GM23338 (cell line): ENCODE results near the gene ARL2BP. TPM values are rescaled to one million over a fixed set of nuclear protein-coding genes. Genes with fewer than 3 reads are reported as not detected.

Experiments
- ATAC-seq: fragments of 200-7000 bp; cut with Tn5 transposase; 3 replicates; pipeline ENCODE4 v1.9.1; 2020
- DNase-seq: peaks from one replicate; pipeline ENCODE4 v3.0.0-alpha.2; 2015; ENCODE audit warnings: low spot score
- H2AFZ ChIP-seq: fragments of 200-600 bp; sonication (generic); 2 replicates; pipeline ENCODE4 v1.8.0; 2016; ENCODE audit warnings: antibody characterized with exemption, mild to moderate bottlenecking, moderate library complexity
- H3F3A ChIP-seq: fragments of 200-600 bp; sonication (generic); replicated peaks from 2 replicates; pipeline ENCODE4 v1.8.0; 2017; ENCODE audit warnings: antibody characterized with exemption, mixed run types, low read depth
- H3K27ac ChIP-seq: fragments of 200-600 bp; sonication (generic); 2 replicates; pipeline ENCODE4 v1.6.1; 2016; ENCODE audit warnings: low read depth
- H3K27me3 ChIP-seq: fragments of 200-600 bp; sonication (generic); 2 replicates; pipeline ENCODE4 v1.8.0; 2016; ENCODE audit warnings: mild to moderate bottlenecking, mixed run types, moderate library complexity; ENCODE audit not compliant: insufficient read depth
- H3K36me3 ChIP-seq: fragments of 200-600 bp; sonication (generic); 2 replicates; pipeline ENCODE4 v1.8.0; 2016; ENCODE audit warnings: mild to moderate bottlenecking; ENCODE audit not compliant: insufficient read depth
- H3K4me1 ChIP-seq: fragments of 200-600 bp; sonication (generic); 2 replicates; pipeline ENCODE4 v1.8.0; 2016; ENCODE audit warnings: mild to moderate bottlenecking, moderate library complexity; ENCODE audit not compliant: insufficient read depth
- H3K4me2 ChIP-seq: fragments of 200-600 bp; sonication (generic); 2 replicates; pipeline ENCODE4 v1.7.1; 2017; ENCODE audit warnings: mixed run types
- H3K4me3 ChIP-seq: fragments of 200-600 bp; sonication (generic); 2 replicates; pipeline ENCODE4 v1.6.1; 2016; ENCODE audit warnings: mixed run types
- H3K79me2 ChIP-seq: fragments of 200-600 bp; sonication (generic); replicated peaks from 2 replicates; pipeline ENCODE4 v1.8.0; 2017; ENCODE audit warnings: mild to moderate bottlenecking; ENCODE audit not compliant: insufficient read depth
- H3K9me2 ChIP-seq: fragments of 200-600 bp; sonication (generic); 2 replicates; pipeline ENCODE4 v1.8.0; 2017; ENCODE audit not compliant: insufficient read depth
- H4K20me1 ChIP-seq: fragments of 200-600 bp; sonication (generic); replicated peaks from 2 replicates; pipeline ENCODE4 v1.8.0; 2017; ENCODE audit warnings: mild to moderate bottlenecking; ENCODE audit not compliant: insufficient read depth
- H3K27ac Mint-ChIP-seq: 2 replicates; pipeline ENCODE4 v1.8.0; 2020; ENCODE audit warnings: inconsistent platforms, mild to moderate bottlenecking, moderate library complexity, mixed read lengths
- H3K27me3 Mint-ChIP-seq: 3 replicates; pipeline ENCODE4 v1.8.0; 2022; ENCODE audit warnings: low read depth, mild to moderate bottlenecking, moderate library complexity, mixed read lengths, inconsistent platforms; ENCODE audit not compliant: insufficient read depth, poor library complexity
- H3K36me3 Mint-ChIP-seq: 3 replicates; pipeline ENCODE4 v1.8.0; 2021; ENCODE audit warnings: low read depth, mild to moderate bottlenecking, inconsistent platforms, moderate library complexity, mixed read lengths
- H3K4me1 Mint-ChIP-seq: 3 replicates; pipeline ENCODE4 v1.8.0; 2020; ENCODE audit warnings: mild to moderate bottlenecking, inconsistent platforms, mixed read lengths
- H3K4me3 Mint-ChIP-seq: 3 replicates; pipeline ENCODE4 v1.8.0; 2021; ENCODE audit warnings: moderate library complexity, mild to moderate bottlenecking, inconsistent platforms, mixed read lengths
- H3K9me3 Mint-ChIP-seq: 3 replicates; pipeline ENCODE4 v1.8.0; 2020; ENCODE audit warnings: moderate library complexity, mild to moderate bottlenecking, inconsistent platforms, mixed read lengths
- CREB1 ChIP-seq: fragments of 250-450 bp; sonication (Bioruptor Pico); IDR thresholded peaks from 2 replicates; pipeline ENCODE4 v1.5.0; 2020; ENCODE audit warnings: low read depth, mild to moderate bottlenecking, moderate library complexity
- EZH2 ChIP-seq: fragments of 200-600 bp; sonication (generic); IDR thresholded peaks from one replicate; pipeline ENCODE4 v1.8.0; 2017; ENCODE audit warnings: antibody characterized with exemption, mild to moderate bottlenecking, low read depth; ENCODE audit not compliant: unreplicated experiment
- EZH2phosphoT487 ChIP-seq: fragments of 200-600 bp; sonication (generic); IDR thresholded peaks from one replicate; pipeline ENCODE4 v1.8.1; 2018; ENCODE audit warnings: antibody characterized with exemption; ENCODE audit not compliant: unreplicated experiment
- JUNB ChIP-seq: IDR thresholded peaks from one replicate; pipeline ENCODE4 v1.6.1; 2016; ENCODE audit warnings: antibody characterized with exemption; ENCODE audit not compliant: unreplicated experiment
- NANOG ChIP-seq: IDR thresholded peaks from 2 replicates; pipeline ENCODE4 v1.6.1; 2016; ENCODE audit warnings: antibody characterized with exemption, borderline replicate concordance
- POLR2AphosphoS5 ChIP-seq: IDR thresholded peaks from 2 replicates; pipeline ENCODE4 v1.6.1; 2016; ENCODE audit warnings: antibody characterized with exemption, low read depth
- STAT1 ChIP-seq: IDR thresholded peaks from one replicate; pipeline ENCODE4 v1.6.1; 2016; ENCODE audit warnings: antibody characterized with exemption; ENCODE audit not compliant: unreplicated experiment
- ZNF114 ChIP-seq: fragments of 250-450 bp; sonication (Bioruptor Pico); IDR thresholded peaks from 2 replicates; pipeline ENCODE4 v1.5.0; 2020; ENCODE audit warnings: mild to moderate bottlenecking, moderate library complexity
- ZNF331 ChIP-seq: fragments of 250-450 bp; sonication (Bioruptor Pico); IDR thresholded peaks from 2 replicates; pipeline ENCODE4 v1.5.0; 2020; ENCODE audit warnings: low read depth, mild to moderate bottlenecking, moderate library complexity
- polyA plus RNA-seq: library from polyadenylated mRNA; unstranded; fragments of >200 nt; fragmentation: Nextera tagmentation; extraction: Ambion mirVana; gene quantifications from 2 replicates; pipeline ENCODE4 v1.2.1, GENCODE V29; 2016
- total RNA-seq: library from RNA; depleted of rRNA; stranded (reverse); fragments of >200 nt; shearing (Covaris generic); gene quantifications from 2 replicates; pipeline ENCODE4 v1.2.3, GENCODE V29; 2014
- TF ChIP-seq, protein P1 (sequence below): IDR thresholded peaks from 2 replicates; pipeline ENCODE4 v1.6.1; 2016; ENCODE audit warnings: antibody characterized with exemption
- TF ChIP-seq, protein P2 (sequence below): IDR thresholded peaks from one replicate; pipeline ENCODE4 v1.6.1; 2018; ENCODE audit warnings: antibody characterized with exemption; ENCODE audit not compliant: unreplicated experiment
- TF ChIP-seq, protein P3 (sequence below): fragments of 250-450 bp; sonication (Bioruptor Pico); IDR thresholded peaks from 2 replicates; pipeline ENCODE4 v1.5.0; 2020; ENCODE audit warnings: mild to moderate bottlenecking, moderate library complexity
- TF ChIP-seq, protein P4 (sequence below), 2 experiments: fragments of 200-600 bp in 1 of 2; sonication (generic) in 1 of 2; conservative IDR thresholded peaks; 2 replicates each; pipeline versions ENCODE4 v1.5.1 to v1.6.1; 2016 to 2017; ENCODE audit warnings: antibody characterized with exemption in 2 of 2, low read depth in 2 of 2, mild to moderate bottlenecking in 2 of 2, moderate library complexity in 1 of 2

Gene ARL2BP
- total and polyA plus RNA-seq, 2 experiments from 2014 or later, result 10.3 to 13.4 TPM

DNA sequence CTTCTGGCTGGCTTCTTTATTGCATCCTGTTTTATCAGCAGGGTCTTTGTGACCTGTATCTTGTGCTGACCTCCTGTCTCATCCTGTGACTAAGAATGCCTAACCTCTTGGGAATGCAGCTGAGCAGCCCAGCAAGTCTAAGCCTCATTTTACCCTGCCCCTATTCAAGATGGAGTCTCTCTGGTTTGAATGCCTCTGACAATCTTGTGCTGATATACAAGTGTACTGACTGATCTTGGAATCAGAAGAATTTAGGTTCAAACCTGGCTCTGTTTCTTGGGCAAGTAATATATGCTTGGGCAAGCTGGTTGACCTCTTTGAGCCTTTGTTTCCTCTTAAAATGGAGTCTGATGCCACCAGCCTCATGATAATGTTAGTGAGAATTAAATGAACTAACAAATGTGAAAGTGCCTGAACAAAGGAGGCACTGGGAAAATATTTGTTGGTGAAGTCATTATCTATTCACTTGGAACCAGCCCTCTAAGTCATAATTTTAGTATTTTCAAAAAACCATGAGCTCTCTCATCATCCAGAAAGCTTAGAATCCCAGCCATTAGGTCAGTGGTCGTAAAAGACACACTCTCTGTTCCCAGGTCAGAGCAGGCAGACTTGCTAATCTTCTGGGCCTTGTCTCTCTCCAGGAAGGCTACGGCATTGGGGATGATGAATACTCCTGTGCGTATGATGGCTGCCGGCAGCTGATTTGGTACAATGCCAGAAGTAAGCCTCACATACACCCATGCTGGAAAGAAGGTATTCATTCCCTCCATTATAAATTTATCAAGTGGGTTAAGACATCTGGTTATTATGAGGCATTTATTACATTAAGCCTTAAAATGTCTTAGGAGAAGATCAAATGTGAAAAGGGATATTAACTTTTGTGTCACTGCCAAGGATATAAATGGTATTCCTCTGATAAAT, 18.1 kb upstream of the ARL2BP start:
- no peak for ATAC-seq
- H3K9me3 Mint-ChIP-seq, result no peaks in the 10 kb centered on the region
- TF ChIP-seq POLR2AphosphoS5, result no peak
- TF ChIP-seq NANOG, result no peak
- no peak for TF ChIP-seq JUNB
- TF ChIP-seq, protein P1, sequence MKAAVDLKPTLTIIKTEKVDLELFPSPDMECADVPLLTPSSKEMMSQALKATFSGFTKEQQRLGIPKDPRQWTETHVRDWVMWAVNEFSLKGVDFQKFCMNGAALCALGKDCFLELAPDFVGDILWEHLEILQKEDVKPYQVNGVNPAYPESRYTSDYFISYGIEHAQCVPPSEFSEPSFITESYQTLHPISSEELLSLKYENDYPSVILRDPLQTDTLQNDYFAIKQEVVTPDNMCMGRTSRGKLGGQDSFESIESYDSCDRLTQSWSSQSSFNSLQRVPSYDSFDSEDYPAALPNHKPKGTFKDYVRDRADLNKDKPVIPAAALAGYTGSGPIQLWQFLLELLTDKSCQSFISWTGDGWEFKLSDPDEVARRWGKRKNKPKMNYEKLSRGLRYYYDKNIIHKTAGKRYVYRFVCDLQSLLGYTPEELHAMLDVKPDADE, result no peak
- TF ChIP-seq ZNF114 (CRISPR knock-in tag), result no peak
- TF ChIP-seq, protein P2, sequence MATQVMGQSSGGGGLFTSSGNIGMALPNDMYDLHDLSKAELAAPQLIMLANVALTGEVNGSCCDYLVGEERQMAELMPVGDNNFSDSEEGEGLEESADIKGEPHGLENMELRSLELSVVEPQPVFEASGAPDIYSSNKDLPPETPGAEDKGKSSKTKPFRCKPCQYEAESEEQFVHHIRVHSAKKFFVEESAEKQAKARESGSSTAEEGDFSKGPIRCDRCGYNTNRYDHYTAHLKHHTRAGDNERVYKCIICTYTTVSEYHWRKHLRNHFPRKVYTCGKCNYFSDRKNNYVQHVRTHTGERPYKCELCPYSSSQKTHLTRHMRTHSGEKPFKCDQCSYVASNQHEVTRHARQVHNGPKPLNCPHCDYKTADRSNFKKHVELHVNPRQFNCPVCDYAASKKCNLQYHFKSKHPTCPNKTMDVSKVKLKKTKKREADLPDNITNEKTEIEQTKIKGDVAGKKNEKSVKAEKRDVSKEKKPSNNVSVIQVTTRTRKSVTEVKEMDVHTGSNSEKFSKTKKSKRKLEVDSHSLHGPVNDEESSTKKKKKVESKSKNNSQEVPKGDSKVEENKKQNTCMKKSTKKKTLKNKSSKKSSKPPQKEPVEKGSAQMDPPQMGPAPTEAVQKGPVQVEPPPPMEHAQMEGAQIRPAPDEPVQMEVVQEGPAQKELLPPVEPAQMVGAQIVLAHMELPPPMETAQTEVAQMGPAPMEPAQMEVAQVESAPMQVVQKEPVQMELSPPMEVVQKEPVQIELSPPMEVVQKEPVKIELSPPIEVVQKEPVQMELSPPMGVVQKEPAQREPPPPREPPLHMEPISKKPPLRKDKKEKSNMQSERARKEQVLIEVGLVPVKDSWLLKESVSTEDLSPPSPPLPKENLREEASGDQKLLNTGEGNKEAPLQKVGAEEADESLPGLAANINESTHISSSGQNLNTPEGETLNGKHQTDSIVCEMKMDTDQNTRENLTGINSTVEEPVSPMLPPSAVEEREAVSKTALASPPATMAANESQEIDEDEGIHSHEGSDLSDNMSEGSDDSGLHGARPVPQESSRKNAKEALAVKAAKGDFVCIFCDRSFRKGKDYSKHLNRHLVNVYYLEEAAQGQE, result no peak
- no peak for TF ChIP-seq EZH2
- TF ChIP-seq ZNF331 (CRISPR knock-in tag), result no peak
- TF ChIP-seq, protein P3, sequence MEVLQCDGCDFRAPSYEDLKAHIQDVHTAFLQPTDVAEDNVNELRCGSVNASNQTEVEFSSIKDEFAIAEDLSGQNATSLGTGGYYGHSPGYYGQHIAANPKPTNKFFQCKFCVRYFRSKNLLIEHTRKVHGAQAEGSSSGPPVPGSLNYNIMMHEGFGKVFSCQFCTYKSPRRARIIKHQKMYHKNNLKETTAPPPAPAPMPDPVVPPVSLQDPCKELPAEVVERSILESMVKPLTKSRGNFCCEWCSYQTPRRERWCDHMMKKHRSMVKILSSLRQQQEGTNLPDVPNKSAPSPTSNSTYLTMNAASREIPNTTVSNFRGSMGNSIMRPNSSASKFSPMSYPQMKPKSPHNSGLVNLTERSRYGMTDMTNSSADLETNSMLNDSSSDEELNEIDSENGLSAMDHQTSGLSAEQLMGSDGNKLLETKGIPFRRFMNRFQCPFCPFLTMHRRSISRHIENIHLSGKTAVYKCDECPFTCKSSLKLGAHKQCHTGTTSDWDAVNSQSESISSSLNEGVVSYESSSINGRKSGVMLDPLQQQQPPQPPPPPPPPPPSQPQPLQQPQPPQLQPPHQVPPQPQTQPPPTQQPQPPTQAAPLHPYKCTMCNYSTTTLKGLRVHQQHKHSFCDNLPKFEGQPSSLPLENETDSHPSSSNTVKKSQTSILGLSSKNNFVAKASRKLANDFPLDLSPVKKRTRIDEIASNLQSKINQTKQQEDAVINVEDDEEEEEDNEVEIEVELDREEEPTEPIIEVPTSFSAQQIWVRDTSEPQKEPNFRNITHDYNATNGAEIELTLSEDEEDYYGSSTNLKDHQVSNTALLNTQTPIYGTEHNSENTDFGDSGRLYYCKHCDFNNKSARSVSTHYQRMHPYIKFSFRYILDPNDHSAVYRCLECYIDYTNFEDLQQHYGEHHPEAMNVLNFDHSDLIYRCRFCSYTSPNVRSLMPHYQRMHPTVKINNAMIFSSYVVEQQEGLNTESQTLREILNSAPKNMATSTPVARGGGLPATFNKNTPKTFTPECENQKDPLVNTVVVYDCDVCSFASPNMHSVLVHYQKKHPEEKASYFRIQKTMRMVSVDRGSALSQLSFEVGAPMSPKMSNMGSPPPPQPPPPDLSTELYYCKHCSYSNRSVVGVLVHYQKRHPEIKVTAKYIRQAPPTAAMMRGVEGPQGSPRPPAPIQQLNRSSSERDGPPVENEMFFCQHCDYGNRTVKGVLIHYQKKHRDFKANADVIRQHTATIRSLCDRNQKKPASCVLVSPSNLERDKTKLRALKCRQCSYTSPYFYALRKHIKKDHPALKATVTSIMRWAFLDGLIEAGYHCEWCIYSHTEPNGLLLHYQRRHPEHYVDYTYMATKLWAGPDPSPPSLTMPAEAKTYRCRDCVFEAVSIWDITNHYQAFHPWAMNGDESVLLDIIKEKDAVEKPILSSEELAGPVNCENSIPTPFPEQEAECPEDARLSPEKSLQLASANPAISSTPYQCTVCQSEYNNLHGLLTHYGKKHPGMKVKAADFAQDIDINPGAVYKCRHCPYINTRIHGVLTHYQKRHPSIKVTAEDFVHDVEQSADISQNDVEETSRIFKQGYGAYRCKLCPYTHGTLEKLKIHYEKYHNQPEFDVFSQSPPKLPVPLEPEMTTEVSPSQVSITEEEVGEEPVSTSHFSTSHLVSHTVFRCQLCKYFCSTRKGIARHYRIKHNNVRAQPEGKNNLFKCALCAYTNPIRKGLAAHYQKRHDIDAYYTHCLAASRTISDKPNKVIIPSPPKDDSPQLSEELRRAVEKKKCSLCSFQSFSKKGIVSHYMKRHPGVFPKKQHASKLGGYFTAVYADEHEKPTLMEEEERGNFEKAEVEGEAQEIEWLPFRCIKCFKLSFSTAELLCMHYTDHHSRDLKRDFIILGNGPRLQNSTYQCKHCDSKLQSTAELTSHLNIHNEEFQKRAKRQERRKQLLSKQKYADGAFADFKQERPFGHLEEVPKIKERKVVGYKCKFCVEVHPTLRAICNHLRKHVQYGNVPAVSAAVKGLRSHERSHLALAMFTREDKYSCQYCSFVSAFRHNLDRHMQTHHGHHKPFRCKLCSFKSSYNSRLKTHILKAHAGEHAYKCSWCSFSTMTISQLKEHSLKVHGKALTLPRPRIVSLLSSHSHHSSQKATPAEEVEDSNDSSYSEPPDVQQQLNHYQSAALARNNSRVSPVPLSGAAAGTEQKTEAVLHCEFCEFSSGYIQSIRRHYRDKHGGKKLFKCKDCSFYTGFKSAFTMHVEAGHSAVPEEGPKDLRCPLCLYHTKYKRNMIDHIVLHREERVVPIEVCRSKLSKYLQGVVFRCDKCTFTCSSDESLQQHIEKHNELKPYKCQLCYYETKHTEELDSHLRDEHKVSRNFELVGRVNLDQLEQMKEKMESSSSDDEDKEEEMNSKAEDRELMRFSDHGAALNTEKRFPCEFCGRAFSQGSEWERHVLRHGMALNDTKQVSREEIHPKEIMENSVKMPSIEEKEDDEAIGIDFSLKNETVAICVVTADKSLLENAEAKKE (CRISPR knock-in tag), result no peak
- TF ChIP-seq EZH2phosphoT487, result no peak
- TF ChIP-seq STAT1, result no peak
- no peak for TF ChIP-seq CREB1 (CRISPR knock-in tag)
- TF ChIP-seq, protein P4, sequence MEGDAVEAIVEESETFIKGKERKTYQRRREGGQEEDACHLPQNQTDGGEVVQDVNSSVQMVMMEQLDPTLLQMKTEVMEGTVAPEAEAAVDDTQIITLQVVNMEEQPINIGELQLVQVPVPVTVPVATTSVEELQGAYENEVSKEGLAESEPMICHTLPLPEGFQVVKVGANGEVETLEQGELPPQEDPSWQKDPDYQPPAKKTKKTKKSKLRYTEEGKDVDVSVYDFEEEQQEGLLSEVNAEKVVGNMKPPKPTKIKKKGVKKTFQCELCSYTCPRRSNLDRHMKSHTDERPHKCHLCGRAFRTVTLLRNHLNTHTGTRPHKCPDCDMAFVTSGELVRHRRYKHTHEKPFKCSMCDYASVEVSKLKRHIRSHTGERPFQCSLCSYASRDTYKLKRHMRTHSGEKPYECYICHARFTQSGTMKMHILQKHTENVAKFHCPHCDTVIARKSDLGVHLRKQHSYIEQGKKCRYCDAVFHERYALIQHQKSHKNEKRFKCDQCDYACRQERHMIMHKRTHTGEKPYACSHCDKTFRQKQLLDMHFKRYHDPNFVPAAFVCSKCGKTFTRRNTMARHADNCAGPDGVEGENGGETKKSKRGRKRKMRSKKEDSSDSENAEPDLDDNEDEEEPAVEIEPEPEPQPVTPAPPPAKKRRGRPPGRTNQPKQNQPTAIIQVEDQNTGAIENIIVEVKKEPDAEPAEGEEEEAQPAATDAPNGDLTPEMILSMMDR (conservative IDR thresholded peaks at IDR 0.05; ENCODE audit: low read depth in 2 of 2), result no peak
- H3K4me3 Mint-ChIP-seq, result no peak overlapping the region
- Histone ChIP-seq H2AFZ (no peak overlapping the region), H4K20me1 (0 out of 2 replicates have a peak, but pooled peaks cover 6% of the 10 kb centered on the region), H3K27ac (no peak overlapping the region), H3K4me2 (no peak overlapping the region), H3K4me1 (no peaks in the 10 kb centered on the region), H3K27me3 (no peaks in the 10 kb centered on the region), H3K79me2 (no peaks in the 10 kb centered on the region), H3K4me3 (no peak overlapping the region), H3K36me3 (peaks cover 22% of the 10 kb centered on the region), H3F3A (no peaks in the 10 kb centered on the region), H3K9me2 (no peaks in the 10 kb centered on the region)
- no peak overlapping the region for H3K27ac Mint-ChIP-seq
- H3K27me3 Mint-ChIP-seq, result no peaks in the 10 kb centered on the region
- H3K36me3 Mint-ChIP-seq, result peaks cover 49% of the 10 kb centered on the region
- no peaks in the 10 kb centered on the region for H3K4me1 Mint-ChIP-seq
- no peak for DNase-seq
